ENCODE results near the gene DTYMK. TPM values are rescaled to one million over a fixed set of nuclear protein-coding genes. Genes with fewer than 3 reads are reported as not detected.
"Not testable (repeated sequence)": the region's sequence is repeated elsewhere in the genome, so short reads cannot be mapped to it uniquely, and the experiment has no call there.

DTYMK gene
- total and polyA plus RNA-seq, 2 experiments from 2014 or later, result 27.9 to 78.7 TPM

- TF ChIP-seq EZH2phosphoT487 (IDR thresholded peaks at IDR 0.05; ENCODE audit: insufficient read depth, low read depth) (no peak), EZH2 (IDR thresholded peaks at IDR 0.05; ENCODE audit: insufficient read depth, poor library complexity, severe bottlenecking) (no peak)
- Histone ChIP-seq H3K79me2 (ENCODE audit: insufficient read depth) (no peaks in the 10 kb centered on the region), H3K4me2 (ENCODE audit: unreplicated experiment) (no peak overlapping the region), H2AFZ (no peak overlapping the region), H3K9ac (no peak overlapping the region), H3K4me1 (ENCODE audit: insufficient read depth) (0 out of 2 replicates have a peak, but pooled peaks cover 10% of the 10 kb centered on the region), H3K27ac (no peak overlapping the region), H3K27me3 (replicated peaks; ENCODE audit: insufficient read depth) (no peaks in the 10 kb centered on the region), H3K4me3 (no peak overlapping the region), H3F3A (ENCODE audit: insufficient read depth) (peaks cover 25% of the 10 kb centered on the region), H3K9me2 (ENCODE audit: insufficient read depth) (no peaks in the 10 kb centered on the region), H4K20me1 (ENCODE audit: insufficient read depth) (0 out of 2 replicates have a peak, but pooled peaks cover 3% of the 10 kb centered on the region), H3K9me3 (ENCODE audit: low read depth) (no peaks in the 10 kb centered on the region), H3K36me3 (ENCODE audit: low read depth) (no peaks in the 10 kb centered on the region)
- DNase-seq, result no peak
- 75 to 83% methylated on average over 40 to 42 of the region's 42 CpGs for WGBS, 2 experiments (ENCODE audit: low coverage in 1 of 2, low lambda C conversion rate in 2 of 2, missing lambda C conversion rate in 2 of 2)
- in situ Hi-C loops (cut with MboI), result no loop called here
Measured at GRCh38 chr2:241666627-241667400, 19.8 kb downstream of the DTYMK start.

GRCh38 chr2:241665731-241666440, 20.7 kb downstream of the DTYMK start:
- Histone ChIP-seq H3K9me2 (ENCODE audit: insufficient read depth) (no peaks in the 10 kb centered on the region), H3K9me3 (ENCODE audit: low read depth) (no peaks in the 10 kb centered on the region), H3K4me1 (ENCODE audit: insufficient read depth) (0 out of 2 replicates have a peak, but pooled peaks cover 10% of the 10 kb centered on the region), H3K27me3 (replicated peaks; ENCODE audit: insufficient read depth) (no peaks in the 10 kb centered on the region), H3K4me3 (no peak overlapping the region), H3K4me2 (ENCODE audit: unreplicated experiment) (no peak overlapping the region), H3K27ac (peak overlapping the region; percentile 87), H3K79me2 (ENCODE audit: insufficient read depth) (no peaks in the 10 kb centered on the region), H3K9ac (peak overlapping the region; percentile 67), H3K36me3 (ENCODE audit: low read depth) (no peaks in the 10 kb centered on the region), H3F3A (ENCODE audit: insufficient read depth) (peaks cover 25% of the 10 kb centered on the region), H2AFZ (no peak overlapping the region), H4K20me1 (ENCODE audit: insufficient read depth) (0 out of 2 replicates have a peak, but pooled peaks cover 3% of the 10 kb centered on the region)
- DNase-seq, result peak; percentile 14
- 79 to 82% methylated on average over 23 of the region's 23 CpGs for WGBS, 2 experiments (ENCODE audit: low coverage in 1 of 2, low lambda C conversion rate in 2 of 2, missing lambda C conversion rate in 2 of 2)
- TF ChIP-seq EZH2phosphoT487 (IDR thresholded peaks at IDR 0.05; ENCODE audit: insufficient read depth, low read depth) (peak; percentile 75; the same call in 1 of the 2 replicates), EZH2 (IDR thresholded peaks at IDR 0.05; ENCODE audit: insufficient read depth, poor library complexity, severe bottlenecking) (no peak)
- in situ Hi-C loops (cut with MboI), result no loop called here

- H3K9ac ChIP-seq; H3K27me3 ChIP-seq (replicated peaks; ENCODE audit: insufficient read depth); H3K9me3 ChIP-seq (ENCODE audit: low read depth); H4K20me1 ChIP-seq (ENCODE audit: insufficient read depth); H3K79me2 ChIP-seq (ENCODE audit: insufficient read depth); H2AFZ ChIP-seq; H3K9me2 ChIP-seq (ENCODE audit: insufficient read depth); H3K36me3 ChIP-seq (ENCODE audit: low read depth); H3K4me3 ChIP-seq; H3K4me2 ChIP-seq (ENCODE audit: unreplicated experiment); DNase-seq; in situ Hi-C loops (cut with MboI); H3K27ac ChIP-seq: not testable (repeated sequence)
- 92 to 95% methylated on average over 24 of the region's 24 CpGs for WGBS, 2 experiments (ENCODE audit: low coverage in 1 of 2, low lambda C conversion rate in 2 of 2, missing lambda C conversion rate in 2 of 2)
- H3K4me1 ChIP-seq (ENCODE audit: insufficient read depth), result 0 out of 2 replicates have a peak, but pooled peaks cover 10% of the 10 kb centered on the region
- H3F3A ChIP-seq (ENCODE audit: insufficient read depth), result peaks cover 25% of the 10 kb centered on the region
Measured at GRCh38 chr2:241662731-241663130, 23.9 kb downstream of the DTYMK start.

GRCh38 chr2:241660593-241661213, 25.9 kb downstream of the DTYMK start:
- H2AFZ ChIP-seq, result no peak overlapping the region
- H3K9me3 ChIP-seq (ENCODE audit: low read depth), result no peaks in the 10 kb centered on the region
- TF ChIP-seq EZH2 (IDR thresholded peaks at IDR 0.05; ENCODE audit: insufficient read depth, poor library complexity, severe bottlenecking) (no peak), EZH2phosphoT487 (IDR thresholded peaks at IDR 0.05; ENCODE audit: insufficient read depth, low read depth) (no peak)
- H3K4me1 ChIP-seq (ENCODE audit: insufficient read depth), result 0 out of 2 replicates have a peak, but pooled peaks cover 7% of the 10 kb centered on the region
- 93 to 94% methylated on average over 14 of the region's 14 CpGs for WGBS, 2 experiments (ENCODE audit: low coverage in 1 of 2, low lambda C conversion rate in 2 of 2, missing lambda C conversion rate in 2 of 2)
- H3K4me3 ChIP-seq, result no peak overlapping the region
- H3K79me2 ChIP-seq (ENCODE audit: insufficient read depth), result no peaks in the 10 kb centered on the region
- in situ Hi-C loops (cut with MboI), result no loop called here
- no peak overlapping the region for H3K27ac ChIP-seq
- no peaks in the 10 kb centered on the region for H4K20me1 ChIP-seq (ENCODE audit: insufficient read depth)
- no peak overlapping the region for H3K4me2 ChIP-seq (ENCODE audit: unreplicated experiment)
- H3K9ac ChIP-seq, result no peak overlapping the region
- H3K36me3 ChIP-seq (ENCODE audit: low read depth), result peaks cover 6% of the 10 kb centered on the region; the same call in 1 of the 2 replicates
- peaks cover 15% of the 10 kb centered on the region for H3F3A ChIP-seq (ENCODE audit: insufficient read depth)
- H3K9me2 ChIP-seq (ENCODE audit: insufficient read depth), result no peaks in the 10 kb centered on the region
- no peak for DNase-seq
- H3K27me3 ChIP-seq (replicated peaks; ENCODE audit: insufficient read depth), result no peaks in the 10 kb centered on the region
